WTC11 (cell line): Measurements from ENCODE around the gene ADAT2. TPM values are rescaled to one million over a fixed set of nuclear protein-coding genes. Genes with fewer than 3 reads are reported as not detected.

Source experiments
- ATAC-seq: fragments of 200-7000 bp; cut with Tn5 transposase; 2 replicates; pipeline ENCODE4 v1.10.0; 2021; ENCODE audit warnings: mild to moderate bottlenecking, moderate library complexity
- CTCF ChIA-PET: fragments of 300-600 bp; sonication (Branson Sonifier 250); formaldehyde crosslinking; loops from one replicate; lab custom pipeline; 2021; ENCODE audit warnings: antibody characterized with exemption; lab: Charles Lee
- POLR2A ChIA-PET: fragments of 350-600 bp; sonication (Branson Sonifier 250); formaldehyde crosslinking; loops from one replicate; lab custom pipeline; 2021; ENCODE audit warnings: antibody characterized with exemption; lab: Charles Lee
- DNase-seq: peaks from one replicate; pipeline ENCODE4 v3.0.0; 2021; ENCODE audit warnings: low spot score
- H3K27ac Mint-ChIP-seq: 2 replicates; pipeline ENCODE4 v1.8.0; 2021; ENCODE audit warnings: mixed read lengths
- H3K27me3 Mint-ChIP-seq: 2 replicates; pipeline ENCODE4 v1.8.0; 2021; ENCODE audit warnings: low read depth, mild to moderate bottlenecking, moderate library complexity, mixed read lengths
- H3K36me3 Mint-ChIP-seq: 2 replicates; pipeline ENCODE4 v1.8.0; 2021; ENCODE audit warnings: mixed read lengths
- H3K4me1 Mint-ChIP-seq: 2 replicates; pipeline ENCODE4 v1.8.0; 2022; ENCODE audit warnings: mixed read lengths
- H3K4me3 Mint-ChIP-seq: 2 replicates; pipeline ENCODE4 v1.8.0; 2021; ENCODE audit warnings: mild to moderate bottlenecking, moderate library complexity, mixed read lengths
- H3K9me3 Mint-ChIP-seq: 2 replicates; pipeline ENCODE4 v1.8.0; 2021; ENCODE audit warnings: mixed read lengths
- AFF4 ChIP-seq: sonication (generic); formaldehyde crosslinking; IDR thresholded peaks from 2 replicates; pipeline ENCODE4 v1.8.1; 2023; ENCODE audit warnings: mild to moderate bottlenecking, missing genetic modification reagents, borderline replicate concordance
- E2F5 ChIP-seq: sonication (generic); formaldehyde crosslinking; IDR thresholded peaks from 2 replicates; pipeline ENCODE4 v1.8.1; 2022; ENCODE audit warnings: mild to moderate bottlenecking, moderate library complexity, missing genetic modification reagents
- ERG ChIP-seq: fragments of 250-450 bp; sonication (Bioruptor Pico); IDR thresholded peaks from 2 replicates; pipeline ENCODE4 v1.8.0; 2021; ENCODE audit warnings: mild to moderate bottlenecking
- NR2C2 ChIP-seq: sonication (generic); formaldehyde crosslinking; IDR thresholded peaks from 2 replicates; pipeline ENCODE4 v1.8.0; 2022; ENCODE audit warnings: mild to moderate bottlenecking, missing genetic modification reagents
- OVOL2 ChIP-seq: fragments of 250-450 bp; sonication (Bioruptor Pico); IDR thresholded peaks from 2 replicates; pipeline ENCODE4 v1.9.0; 2021; ENCODE audit warnings: mild to moderate bottlenecking, borderline replicate concordance
- PREB ChIP-seq: sonication (generic); formaldehyde crosslinking; IDR thresholded peaks from 2 replicates; pipeline ENCODE4 v1.8.1; 2022; ENCODE audit warnings: mild to moderate bottlenecking, missing genetic modification reagents, moderate library complexity, borderline replicate concordance
- TEAD1 ChIP-seq: sonication (generic); formaldehyde crosslinking; IDR thresholded peaks from 2 replicates; pipeline ENCODE4 v1.8.0; 2022; ENCODE audit warnings: mild to moderate bottlenecking, missing genetic modification reagents
- ZBTB21 ChIP-seq: sonication (generic); formaldehyde crosslinking; IDR thresholded peaks from 2 replicates; pipeline ENCODE4 v1.8.1; 2023; ENCODE audit warnings: mild to moderate bottlenecking, missing genetic modification reagents, borderline replicate concordance
- ZNF423 ChIP-seq: fragments of 250-450 bp; sonication (Bioruptor Pico); IDR thresholded peaks from 2 replicates; pipeline ENCODE4 v2.1.2; 2022; ENCODE audit warnings: mild to moderate bottlenecking, moderate library complexity
- total RNA-seq: library from RNA; stranded (reverse); gene quantifications from 3 replicates; pipeline ENCODE4 v1.2.3, GENCODE V29; 2021
- TF ChIP-seq, protein P1 (sequence below): fragments of 250-450 bp; sonication (Bioruptor Pico); IDR thresholded peaks from 2 replicates; pipeline ENCODE4 v1.9.0; 2021; ENCODE audit warnings: mild to moderate bottlenecking
- TF ChIP-seq, protein P2 (sequence below): sonication (generic); formaldehyde crosslinking; IDR thresholded peaks from 2 replicates; pipeline ENCODE4 v1.8.0; 2023; ENCODE audit warnings: missing genetic modification reagents, mild to moderate bottlenecking, borderline replicate concordance
- TF ChIP-seq, protein P3 (sequence below): fragments of 250-450 bp; sonication (Bioruptor Pico); IDR thresholded peaks from 2 replicates; pipeline ENCODE4 v1.9.0; 2021; ENCODE audit warnings: moderate library complexity, mild to moderate bottlenecking, inconsistent platforms, borderline replicate concordance
- TF ChIP-seq, protein P4 (sequence below): sonication (generic); formaldehyde crosslinking; IDR thresholded peaks from 2 replicates; pipeline ENCODE4 v1.8.0; 2022; ENCODE audit warnings: mild to moderate bottlenecking, missing genetic modification reagents

The ADAT2 gene
- total RNA-seq, 1 experiment from 2014 or later, result 13.3 TPM

- H3K27ac Mint-ChIP-seq, result no peak overlapping the region; the same call in 1 of the 2 replicates
- H3K27me3 Mint-ChIP-seq, result no peaks in the 10 kb centered on the region
- no peaks in the 10 kb centered on the region; the same call in 1 of the 2 replicates for H3K36me3 Mint-ChIP-seq
- no peaks in the 10 kb centered on the region for H3K9me3 Mint-ChIP-seq
- no peak for DNase-seq
- TF ChIP-seq PREB (CRISPR knock-in tag) (no peak), TEAD1 (CRISPR knock-in tag) (no peak), OVOL2 (CRISPR knock-in tag) (no peak), ERG (CRISPR knock-in tag) (no peak), NR2C2 (CRISPR knock-in tag) (no peak), E2F5 (CRISPR knock-in tag) (no peak), ZNF423 (no peak), AFF4 (CRISPR knock-in tag) (no peak), ZBTB21 (CRISPR knock-in tag) (no peak)
- TF ChIP-seq, protein P1, sequence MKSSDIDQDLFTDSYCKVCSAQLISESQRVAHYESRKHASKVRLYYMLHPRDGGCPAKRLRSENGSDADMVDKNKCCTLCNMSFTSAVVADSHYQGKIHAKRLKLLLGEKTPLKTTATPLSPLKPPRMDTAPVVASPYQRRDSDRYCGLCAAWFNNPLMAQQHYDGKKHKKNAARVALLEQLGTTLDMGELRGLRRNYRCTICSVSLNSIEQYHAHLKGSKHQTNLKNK (CRISPR knock-in tag), result no peak
- TF ChIP-seq, protein P2, sequence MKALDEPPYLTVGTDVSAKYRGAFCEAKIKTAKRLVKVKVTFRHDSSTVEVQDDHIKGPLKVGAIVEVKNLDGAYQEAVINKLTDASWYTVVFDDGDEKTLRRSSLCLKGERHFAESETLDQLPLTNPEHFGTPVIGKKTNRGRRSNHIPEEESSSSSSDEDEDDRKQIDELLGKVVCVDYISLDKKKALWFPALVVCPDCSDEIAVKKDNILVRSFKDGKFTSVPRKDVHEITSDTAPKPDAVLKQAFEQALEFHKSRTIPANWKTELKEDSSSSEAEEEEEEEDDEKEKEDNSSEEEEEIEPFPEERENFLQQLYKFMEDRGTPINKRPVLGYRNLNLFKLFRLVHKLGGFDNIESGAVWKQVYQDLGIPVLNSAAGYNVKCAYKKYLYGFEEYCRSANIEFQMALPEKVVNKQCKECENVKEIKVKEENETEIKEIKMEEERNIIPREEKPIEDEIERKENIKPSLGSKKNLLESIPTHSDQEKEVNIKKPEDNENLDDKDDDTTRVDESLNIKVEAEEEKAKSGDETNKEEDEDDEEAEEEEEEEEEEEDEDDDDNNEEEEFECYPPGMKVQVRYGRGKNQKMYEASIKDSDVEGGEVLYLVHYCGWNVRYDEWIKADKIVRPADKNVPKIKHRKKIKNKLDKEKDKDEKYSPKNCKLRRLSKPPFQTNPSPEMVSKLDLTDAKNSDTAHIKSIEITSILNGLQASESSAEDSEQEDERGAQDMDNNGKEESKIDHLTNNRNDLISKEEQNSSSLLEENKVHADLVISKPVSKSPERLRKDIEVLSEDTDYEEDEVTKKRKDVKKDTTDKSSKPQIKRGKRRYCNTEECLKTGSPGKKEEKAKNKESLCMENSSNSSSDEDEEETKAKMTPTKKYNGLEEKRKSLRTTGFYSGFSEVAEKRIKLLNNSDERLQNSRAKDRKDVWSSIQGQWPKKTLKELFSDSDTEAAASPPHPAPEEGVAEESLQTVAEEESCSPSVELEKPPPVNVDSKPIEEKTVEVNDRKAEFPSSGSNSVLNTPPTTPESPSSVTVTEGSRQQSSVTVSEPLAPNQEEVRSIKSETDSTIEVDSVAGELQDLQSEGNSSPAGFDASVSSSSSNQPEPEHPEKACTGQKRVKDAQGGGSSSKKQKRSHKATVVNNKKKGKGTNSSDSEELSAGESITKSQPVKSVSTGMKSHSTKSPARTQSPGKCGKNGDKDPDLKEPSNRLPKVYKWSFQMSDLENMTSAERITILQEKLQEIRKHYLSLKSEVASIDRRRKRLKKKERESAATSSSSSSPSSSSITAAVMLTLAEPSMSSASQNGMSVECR (CRISPR knock-in tag), result no peak
- TF ChIP-seq, protein P3, sequence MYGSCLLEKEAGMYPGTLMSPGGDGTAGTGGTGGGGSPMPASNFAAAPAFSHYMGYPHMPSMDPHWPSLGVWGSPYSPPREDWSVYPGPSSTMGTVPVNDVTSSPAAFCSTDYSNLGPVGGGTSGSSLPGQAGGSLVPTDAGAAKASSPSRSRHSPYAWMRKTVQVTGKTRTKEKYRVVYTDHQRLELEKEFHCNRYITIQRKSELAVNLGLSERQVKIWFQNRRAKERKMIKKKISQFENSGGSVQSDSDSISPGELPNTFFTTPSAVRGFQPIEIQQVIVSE (CRISPR knock-in tag), result no peak
- TF ChIP-seq, protein P4, sequence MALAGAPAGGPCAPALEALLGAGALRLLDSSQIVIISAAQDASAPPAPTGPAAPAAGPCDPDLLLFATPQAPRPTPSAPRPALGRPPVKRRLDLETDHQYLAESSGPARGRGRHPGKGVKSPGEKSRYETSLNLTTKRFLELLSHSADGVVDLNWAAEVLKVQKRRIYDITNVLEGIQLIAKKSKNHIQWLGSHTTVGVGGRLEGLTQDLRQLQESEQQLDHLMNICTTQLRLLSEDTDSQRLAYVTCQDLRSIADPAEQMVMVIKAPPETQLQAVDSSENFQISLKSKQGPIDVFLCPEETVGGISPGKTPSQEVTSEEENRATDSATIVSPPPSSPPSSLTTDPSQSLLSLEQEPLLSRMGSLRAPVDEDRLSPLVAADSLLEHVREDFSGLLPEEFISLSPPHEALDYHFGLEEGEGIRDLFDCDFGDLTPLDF (CRISPR knock-in tag), result no peak
- H3K4me3 Mint-ChIP-seq, result no peak overlapping the region
- ChIA-PET CTCF (no interaction called here), POLR2A (no interaction called here)
- no peak for ATAC-seq
- no peaks in the 10 kb centered on the region for H3K4me1 Mint-ChIP-seq
Measured at GRCh38 chr6:143490244-143490643, 39.7 kb upstream of the ADAT2 start.
